Sigmoid colon (tissue), 7 donors: ENCODE measurements around the gene FOSL1. TPM values are rescaled to one million over a fixed set of nuclear protein-coding genes. Genes with fewer than 3 reads are reported as not detected.

Experiments
- DNase-seq: peaks from one replicate; pipeline ENCODE4 v3.0.0-alpha.2; 2019
- H3K27ac ChIP-seq, 4 donors: fragments of 200-600 bp; sonication (generic); one replicate each; pipeline ENCODE4 v1.5.1; 2016 to 2019; ENCODE audit warnings: mild to moderate bottlenecking in 1 of 4
- H3K27me3 ChIP-seq, 3 donors: fragments of 200-600 bp; sonication (generic); one replicate each; pipeline ENCODE4 v1.5.1; 2019; ENCODE audit warnings: mild to moderate bottlenecking in 1 of 3
- H3K36me3 ChIP-seq, 4 donors: fragments of 200-600 bp; sonication (generic); one replicate each; pipeline ENCODE4 v1.5.1; 2016 to 2019
- H3K4me1 ChIP-seq, 4 donors: fragments of 200-600 bp; sonication (generic); one replicate each; pipeline ENCODE4 v1.5.1; 2017 to 2019
- H3K4me3 ChIP-seq, 4 donors: fragments of 200-600 bp; sonication (generic); one replicate each; pipeline ENCODE4 v1.5.1; 2017 to 2019; ENCODE audit warnings: mild to moderate bottlenecking in 2 of 4, moderate library complexity in 1 of 4
- H3K9me3 ChIP-seq, 4 donors: fragments of 200-600 bp in 3 of 4; sonication (generic) in 3 of 4; one replicate each; pipeline versions ENCODE4 v1.5.1 to v1.6.1; 2013 to 2019
- EP300 ChIP-seq, 4 donors: sonication (generic); formaldehyde crosslinking; IDR thresholded peaks; one replicate each; pipeline ENCODE4 v1.6.1; 2017; ENCODE audit warnings: antibody characterized with exemption in 4 of 4
- POLR2A ChIP-seq, 2 donors: fragments of 450-650 bp; IDR thresholded peaks; one replicate each; pipeline ENCODE4 v1.6.1; 2016; ENCODE audit warnings: antibody characterized with exemption in 2 of 2, mild to moderate bottlenecking in 2 of 2, moderate library complexity in 2 of 2
- POLR2AphosphoS5 ChIP-seq, 4 donors: sonication (generic); formaldehyde crosslinking; IDR thresholded peaks; one replicate each; pipeline ENCODE4 v1.6.1; 2017; ENCODE audit warnings: antibody characterized with exemption in 4 of 4
- WGBS, 2 donors: extraction: QIAGEN DNeasy Blood & Tissue Kit; methylation state at CpG; one replicate each; pipeline ENCODE4 v1.1.7; 2013; 5-methylcytosine and 5-hydroxymethylcytosine counted together
- intact Hi-C: fragments of 100-400 bp; cut with DNase I; formaldehyde crosslinking; loops from one replicate; pipeline ENCODE4 v1.15.1; 2023
- polyA plus RNA-seq, 3 donors: library from polyadenylated mRNA; stranded (reverse); fragments of 200-250 nt; gene quantifications; one replicate each; pipeline ENCODE4 v1.2.3, GENCODE V29; 2013
- total RNA-seq, 4 donors: library from RNA; depleted of rRNA; stranded (reverse); fragments of >200 nt; gene quantifications; one replicate each; pipeline ENCODE4 v1.1.0, GENCODE V29; 2016
- TF ChIP-seq, protein P1 (sequence below), 4 experiments: fragments of 450-650 bp in 3 of 4; fragments of 200-600 bp in 1 of 4; IDR thresholded peaks; one replicate each; pipeline ENCODE4 v1.5.1; 2016 to 2019; ENCODE audit warnings: antibody characterized with exemption in 4 of 4, mild to moderate bottlenecking in 3 of 4, moderate library complexity in 2 of 4
- donor health status: healthy with polysubstance abuse.
- donor health status: Bipolar disorder and iron deficiency.
- donor health status: healthy.

FOSL1 gene
- total and polyA plus RNA-seq, 7 donors, result 0.36 to 12.4 (median 2.9) TPM; not detected in 1

DNA sequence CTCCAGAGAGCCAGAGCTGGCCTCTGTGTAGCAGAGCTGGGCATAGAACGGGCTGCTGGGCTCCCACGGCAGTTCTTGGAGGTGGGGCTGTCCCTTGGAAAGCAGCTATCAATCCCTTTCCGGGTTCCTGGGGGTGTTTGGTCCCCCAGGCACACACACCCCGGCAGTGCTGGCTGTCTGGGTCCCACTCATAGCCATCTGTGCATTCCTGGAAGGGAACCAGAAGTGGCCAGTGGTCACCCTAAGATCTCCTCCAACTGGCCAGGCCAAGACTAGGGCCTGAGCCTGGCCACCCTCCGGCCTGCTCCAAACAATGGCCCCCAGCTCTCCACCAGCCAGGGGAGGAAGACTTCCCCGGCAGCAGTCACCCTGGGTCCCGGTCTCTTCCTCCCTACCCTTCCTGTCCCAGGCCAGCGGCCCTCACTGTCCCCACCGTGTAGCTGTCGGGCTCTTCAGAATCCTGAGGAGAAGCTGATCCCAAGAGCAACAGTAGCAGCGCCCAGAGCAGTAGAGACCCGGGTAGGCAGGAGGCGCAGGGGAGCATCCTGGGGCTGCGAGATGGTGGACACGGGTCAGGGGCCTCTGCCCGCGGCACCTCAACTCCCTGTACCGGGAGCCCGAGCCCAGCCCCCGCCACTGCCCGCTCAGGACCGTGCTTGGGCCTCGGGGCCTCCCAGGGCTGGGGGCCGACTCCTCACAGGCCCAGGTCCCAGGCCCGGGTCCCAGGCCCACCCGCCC lies 28.2 kb downstream of the FOSL1 start:
- peak in 1 of 4 donors; percentile 4 for TF ChIP-seq POLR2AphosphoS5 (IDR thresholded peaks at IDR 0.05)
- TF ChIP-seq, protein P1, sequence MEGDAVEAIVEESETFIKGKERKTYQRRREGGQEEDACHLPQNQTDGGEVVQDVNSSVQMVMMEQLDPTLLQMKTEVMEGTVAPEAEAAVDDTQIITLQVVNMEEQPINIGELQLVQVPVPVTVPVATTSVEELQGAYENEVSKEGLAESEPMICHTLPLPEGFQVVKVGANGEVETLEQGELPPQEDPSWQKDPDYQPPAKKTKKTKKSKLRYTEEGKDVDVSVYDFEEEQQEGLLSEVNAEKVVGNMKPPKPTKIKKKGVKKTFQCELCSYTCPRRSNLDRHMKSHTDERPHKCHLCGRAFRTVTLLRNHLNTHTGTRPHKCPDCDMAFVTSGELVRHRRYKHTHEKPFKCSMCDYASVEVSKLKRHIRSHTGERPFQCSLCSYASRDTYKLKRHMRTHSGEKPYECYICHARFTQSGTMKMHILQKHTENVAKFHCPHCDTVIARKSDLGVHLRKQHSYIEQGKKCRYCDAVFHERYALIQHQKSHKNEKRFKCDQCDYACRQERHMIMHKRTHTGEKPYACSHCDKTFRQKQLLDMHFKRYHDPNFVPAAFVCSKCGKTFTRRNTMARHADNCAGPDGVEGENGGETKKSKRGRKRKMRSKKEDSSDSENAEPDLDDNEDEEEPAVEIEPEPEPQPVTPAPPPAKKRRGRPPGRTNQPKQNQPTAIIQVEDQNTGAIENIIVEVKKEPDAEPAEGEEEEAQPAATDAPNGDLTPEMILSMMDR (IDR thresholded peaks at IDR 0.05), result peak in 1 of 4 experiments; percentile 16
- no peak for TF ChIP-seq EP300 (IDR thresholded peaks at IDR 0.05)
- no peak for TF ChIP-seq POLR2A (IDR thresholded peaks at IDR 0.05)
- H3K27ac ChIP-seq, result peak overlapping the region; percentile 93 to 98 (median 96)
- intact Hi-C loops, result no loop called here
- H3K36me3 ChIP-seq, result peaks cover 5 to 35% (median 15%) of the 10 kb centered on the region in 4 donors
- H3K4me1 ChIP-seq, result peaks cover 0 to 51% (median 38%) of the 10 kb centered on the region in 4 donors
- DNase-seq, result peak; percentile 78
- H3K4me3 ChIP-seq, result peak overlapping the region; percentile 45 to 81 (median 66)
- no peaks in the 10 kb centered on the region for H3K27me3 ChIP-seq
- WGBS, 2 donors, result 64 to 66% methylated on average over 26 of the region's 26 CpGs
- no peaks in the 10 kb centered on the region for H3K9me3 ChIP-seq

- intact Hi-C loops, result no loop called here
These were observed 29.2 kb downstream of the FOSL1 start for GRCh38 chr11:65870706-65871681.

GRCh38 chr11:65870307-65870658 lies 29.9 kb downstream of the FOSL1 start:
- intact Hi-C loops, result no loop called here

More at GRCh38 chr11:65870706-65871681, 29.2 kb downstream of the FOSL1 start:
- H3K27me3 ChIP-seq, result no peaks in the 10 kb centered on the region
- TF ChIP-seq POLR2AphosphoS5 (IDR thresholded peaks at IDR 0.05) (peak in 1 of 4 donors; percentile 5), POLR2A (IDR thresholded peaks at IDR 0.05) (no peak), EP300 (IDR thresholded peaks at IDR 0.05) (no peak)
- TF ChIP-seq, protein P1 (IDR thresholded peaks at IDR 0.05), result no peak
- peak overlapping the region in 3 of 4 donors; percentile 64 to 81 (median 69) for H3K4me3 ChIP-seq
- 64 to 67% methylated on average over 24 of the region's 24 CpGs for WGBS, 2 donors
- H3K36me3 ChIP-seq, result peaks cover 9 to 45% (median 18%) of the 10 kb centered on the region in 4 donors
- peak overlapping the region; percentile 93 to 98 (median 96) for H3K27ac ChIP-seq
- H3K4me1 ChIP-seq, result peaks cover 0 to 51% (median 38%) of the 10 kb centered on the region in 4 donors
- no peaks in the 10 kb centered on the region for H3K9me3 ChIP-seq
- DNase-seq, result peak; percentile 71

GRCh38 chr11:65869643-65870306 lies 30.4 kb downstream of the FOSL1 start:
- Histone ChIP-seq H3K27ac (peak overlapping the region; percentile 93 to 98 (median 96)), H3K9me3 (no peaks in the 10 kb centered on the region), H3K4me3 (no peak overlapping the region), H3K4me1 (peaks cover 0 to 51% (median 38%) of the 10 kb centered on the region in 4 donors), H3K36me3 (peaks cover 9 to 57% (median 30%) of the 10 kb centered on the region in 4 donors), H3K27me3 (no peaks in the 10 kb centered on the region)
- intact Hi-C loops, result no loop called here
- peak; percentile 69 for DNase-seq
- WGBS, 2 donors, result 65 to 81% methylated on average over 24 of the region's 24 CpGs
- peak in 2 of 4 donors; percentile 25 to 34 for TF ChIP-seq POLR2AphosphoS5 (IDR thresholded peaks at IDR 0.05)
- TF ChIP-seq, protein P1 (IDR thresholded peaks at IDR 0.05), result no peak
- no peak for TF ChIP-seq EP300 (IDR thresholded peaks at IDR 0.05)
- TF ChIP-seq POLR2A (IDR thresholded peaks at IDR 0.05), result no peak

More at GRCh38 chr11:65870307-65870658, 29.9 kb downstream of the FOSL1 start:
- H3K4me3 ChIP-seq, result no peak overlapping the region
- no peaks in the 10 kb centered on the region for H3K9me3 ChIP-seq
- H3K27ac ChIP-seq, result peak overlapping the region; percentile 93 to 98 (median 96)
- H3K4me1 ChIP-seq, result peaks cover 0 to 51% (median 38%) of the 10 kb centered on the region in 4 donors
- 70 to 76% methylated on average over 11 of the region's 11 CpGs for WGBS, 2 donors
- peaks cover 9 to 52% (median 25%) of the 10 kb centered on the region in 4 donors for H3K36me3 ChIP-seq
- DNase-seq, result no peak
- no peak for TF ChIP-seq EP300 (IDR thresholded peaks at IDR 0.05)
- TF ChIP-seq POLR2AphosphoS5 (IDR thresholded peaks at IDR 0.05), result peak in 1 of 4 donors; percentile 3
- no peaks in the 10 kb centered on the region for H3K27me3 ChIP-seq
